Measurements from ENCODE around the gene CFAP65.

The CFAP65 gene

GRCh38 chr2:218979846-218980734 lies 61.2 kb downstream of the CFAP65 start:
- DNase-seq (ENCODE audit: low read depth in 1 of 2, low spot score in 1 of 2), result peak; percentile 65 to 81

- DNase-seq (ENCODE audit: low read depth in 1 of 2, low spot score in 1 of 2), result no peak
Measured at GRCh38 chr2:218975060-218975777, 66.1 kb downstream of the CFAP65 start.

- DNase-seq (ENCODE audit: low read depth in 1 of 2, low spot score in 1 of 2), result no peak
Measured at GRCh38 chr2:218970894-218971293, 70.4 kb downstream of the CFAP65 start.

GRCh38 chr2:218964041-218964771 lies 77.1 kb downstream of the CFAP65 start:
- DNase-seq (ENCODE audit: low read depth in 1 of 2, low spot score in 1 of 2), result no peak

- DNase-seq (ENCODE audit: low read depth in 1 of 2, low spot score in 1 of 2), result no peak
Measured at GRCh38 chr2:218963601-218964000, 77.7 kb downstream of the CFAP65 start.

- DNase-seq (ENCODE audit: low read depth in 1 of 2, low spot score in 1 of 2), result peak; percentile 25 to 54
Measured at GRCh38 chr2:218962859-218963492, 78.3 kb downstream of the CFAP65 start.

- peak in 1 of 2 donors; percentile 18 for DNase-seq (ENCODE audit: low read depth in 1 of 2, low spot score in 1 of 2)
Measured at GRCh38 chr2:218961651-218962570, 79.4 kb downstream of the CFAP65 start.

- no peak for DNase-seq (ENCODE audit: low read depth in 1 of 2, low spot score in 1 of 2)
Measured at GRCh38 chr2:218961229-218961628, 80.1 kb downstream of the CFAP65 start.

- no peak for DNase-seq (ENCODE audit: low read depth in 1 of 2, low spot score in 1 of 2)
Measured at GRCh38 chr2:218960309-218961165, 80.8 kb downstream of the CFAP65 start.

GRCh38 chr2:218959761-218960308 lies 81.5 kb downstream of the CFAP65 start:
- no peak for DNase-seq (ENCODE audit: low read depth in 1 of 2, low spot score in 1 of 2)

GRCh38 chr2:218959141-218959731 lies 82.1 kb downstream of the CFAP65 start, which contains the start of gene CDK5R2:
CDK5R2 (plus strand) TSS chr2:218959666; CDS start chr2:218959821, 155 bp downstream.
- DNase-seq (ENCODE audit: low read depth in 1 of 2, low spot score in 1 of 2), result peak in 1 of 2 donors; percentile 45

- DNase-seq (ENCODE audit: low read depth in 1 of 2, low spot score in 1 of 2), result no peak
Measured at GRCh38 chr2:218958276-218958675, 83.0 kb downstream of the CFAP65 start.

- no peak for DNase-seq (ENCODE audit: low read depth in 1 of 2, low spot score in 1 of 2)
Measured at GRCh38 chr2:218957671-218958070, 83.6 kb downstream of the CFAP65 start.

GRCh38 chr2:218956039-218956438 lies 85.3 kb downstream of the CFAP65 start:
- DNase-seq (ENCODE audit: low read depth in 1 of 2, low spot score in 1 of 2), result no peak

GRCh38 chr2:218954541-218955300 lies 86.6 kb downstream of the CFAP65 start:
- DNase-seq (ENCODE audit: low read depth in 1 of 2, low spot score in 1 of 2), result no peak

GRCh38 chr2:218953366-218953954 lies 87.9 kb downstream of the CFAP65 start:
- no peak for DNase-seq (ENCODE audit: low read depth in 1 of 2, low spot score in 1 of 2)

Measured in stimulated activated CD4-positive, alpha-beta T cell treated with anti-CD3 and anti-CD28 coated beads, Interleukin-15, amount 100 ng/mL, for 1 hour (primary cell).